Skin of body (tissue), 2 donors: ENCODE results near the gene SNX3. TPM values are rescaled to one million over a fixed set of nuclear protein-coding genes. Genes with fewer than 3 reads are reported as not detected.

ENCODE experiments used
- DNase-seq: peaks from one replicate; lab custom pipeline; 2025; lab: John Stamatoyannopoulos, UW
- total RNA-seq: library from RNA; depleted of rRNA; stranded (reverse); fragments of >200 nt; gene quantifications from one replicate; pipeline ENCODE4 v1.2.3, GENCODE V29; 2014

Gene SNX3
- total RNA-seq, 1 donor from 2014 or later, result 166 TPM

GRCh38 chr6:108203189-108204112 is 57.4 kb downstream of the SNX3 start:
- no peak for DNase-seq

DNA sequence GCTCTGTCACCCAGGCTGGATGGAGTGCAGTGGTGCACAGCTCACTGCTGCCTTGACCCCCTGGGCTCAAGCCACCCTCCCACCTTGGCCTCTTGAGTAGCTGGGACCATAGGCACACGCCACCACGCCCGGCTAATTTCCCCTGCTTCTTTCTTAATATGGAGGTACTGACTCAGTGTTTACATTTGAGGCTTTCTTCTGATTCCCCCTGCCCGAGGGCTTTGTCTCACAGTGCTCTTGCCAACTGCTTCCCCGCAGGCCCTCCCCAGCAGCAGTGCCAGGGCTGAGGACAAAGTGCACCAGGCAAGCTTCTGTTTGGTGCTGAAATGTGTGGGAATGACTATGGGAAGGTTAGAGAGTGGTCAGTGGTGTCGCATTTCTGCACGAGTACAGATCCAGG is 60.2 kb downstream of the SNX3 start:
- DNase-seq, result no peak

DNA sequence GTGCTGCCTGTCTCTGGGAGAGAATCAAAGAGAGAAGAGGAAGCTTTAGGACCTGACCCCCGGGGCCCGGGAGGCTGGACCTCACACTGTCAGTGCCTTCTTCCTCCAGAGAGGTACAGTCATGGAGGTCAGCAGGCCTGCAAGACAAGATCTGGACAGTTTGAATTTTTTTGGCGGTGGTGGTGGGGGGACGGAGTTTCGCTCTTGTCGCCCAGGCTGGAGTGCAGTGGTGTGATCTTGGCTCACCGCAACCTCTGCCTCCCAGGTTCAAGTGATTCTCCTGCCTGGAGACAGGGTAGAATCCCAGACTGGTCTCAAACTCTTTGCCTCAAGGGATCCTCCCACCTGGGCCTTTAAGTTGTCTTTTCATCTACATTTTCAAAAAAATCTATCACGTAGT is 60.7 kb downstream of the SNX3 start:
- no peak for DNase-seq

- DNase-seq, result no peak
These were observed 61.9 kb downstream of the SNX3 start for GRCh38 chr6:108198761-108199498.

DNA sequence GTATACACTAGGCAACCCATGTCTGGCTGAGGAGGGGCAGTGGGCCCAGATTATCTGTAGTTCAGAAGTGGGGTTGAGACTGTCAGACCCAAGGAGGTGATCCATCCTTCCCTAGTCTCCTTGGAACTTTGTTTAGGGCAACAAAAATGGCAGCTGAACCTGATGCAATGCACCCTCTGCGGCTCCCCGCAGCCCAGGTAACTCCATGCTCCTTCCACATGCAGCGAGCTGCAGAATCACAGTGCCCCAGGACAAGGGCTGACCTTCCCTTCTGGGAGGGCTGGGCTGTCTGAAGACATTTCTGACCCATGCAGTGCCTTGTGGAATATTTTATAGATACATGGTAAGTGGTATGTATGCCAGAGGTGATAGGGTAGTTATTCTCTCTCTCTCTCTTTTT is 65.6 kb downstream of the SNX3 start:
- no peak for DNase-seq

DNA sequence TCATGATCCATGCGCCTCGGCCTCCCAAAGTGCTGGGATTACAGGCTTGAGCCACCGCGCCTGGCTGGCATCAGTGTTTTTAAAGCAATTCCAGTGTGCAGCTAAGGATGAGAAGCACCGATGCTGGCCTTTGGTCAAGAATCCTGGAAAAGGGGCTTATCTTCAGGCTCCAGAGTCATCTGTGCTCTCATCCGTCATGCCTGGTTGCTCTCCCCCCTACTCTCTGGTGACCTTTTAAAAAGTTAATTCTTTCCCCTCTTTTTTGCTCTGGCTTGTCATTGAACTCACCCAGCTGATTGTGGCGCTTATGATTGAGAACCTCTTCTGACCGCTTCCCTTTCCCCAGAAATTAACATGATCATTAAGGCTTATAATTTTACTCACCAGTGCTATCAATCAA is 66.3 kb downstream of the SNX3 start:
- no peak for DNase-seq

DNA sequence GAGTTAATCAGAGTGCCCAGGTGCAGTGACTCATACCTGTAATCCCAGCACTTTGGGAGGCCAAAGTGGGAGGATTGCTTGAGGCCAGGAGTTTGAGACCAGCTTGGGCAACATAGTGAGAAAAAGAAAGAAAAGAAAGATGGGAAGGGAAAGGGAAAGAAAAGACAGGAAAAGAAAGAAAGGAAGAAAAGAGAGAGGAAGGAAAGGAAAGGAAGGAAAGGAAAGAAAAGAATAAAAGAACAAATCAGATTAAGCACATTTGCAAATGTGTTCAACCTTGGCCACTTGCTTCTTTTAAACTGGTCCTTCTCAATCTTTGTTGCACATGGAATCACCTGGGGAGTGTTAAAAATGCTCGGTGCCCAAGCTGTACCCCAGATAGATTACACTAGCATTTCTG is 67.0 kb downstream of the SNX3 start:
- DNase-seq, result no peak

DNA sequence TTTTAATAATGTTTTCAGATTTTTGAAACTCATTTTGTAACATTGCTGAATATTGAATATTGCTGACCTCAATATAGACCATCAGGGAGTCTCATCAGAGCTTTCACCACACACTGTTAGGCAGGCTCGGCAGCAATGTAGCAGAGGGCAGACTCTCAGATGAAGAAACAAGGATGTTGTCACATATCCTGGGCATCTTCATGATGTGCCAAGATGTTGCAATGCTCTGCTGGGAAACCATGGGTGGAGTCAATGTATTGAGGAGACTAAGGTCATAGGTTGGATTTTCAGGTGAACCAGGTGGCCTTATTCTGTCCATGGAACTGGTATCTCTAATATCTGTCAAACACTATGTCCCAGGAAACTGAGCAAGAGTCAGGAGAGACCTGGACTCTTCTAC is 67.7 kb downstream of the SNX3 start:
- no peak for DNase-seq

GRCh38 chr6:108187519-108187918 is 73.3 kb downstream of the SNX3 start:
- DNase-seq, result no peak

DNA sequence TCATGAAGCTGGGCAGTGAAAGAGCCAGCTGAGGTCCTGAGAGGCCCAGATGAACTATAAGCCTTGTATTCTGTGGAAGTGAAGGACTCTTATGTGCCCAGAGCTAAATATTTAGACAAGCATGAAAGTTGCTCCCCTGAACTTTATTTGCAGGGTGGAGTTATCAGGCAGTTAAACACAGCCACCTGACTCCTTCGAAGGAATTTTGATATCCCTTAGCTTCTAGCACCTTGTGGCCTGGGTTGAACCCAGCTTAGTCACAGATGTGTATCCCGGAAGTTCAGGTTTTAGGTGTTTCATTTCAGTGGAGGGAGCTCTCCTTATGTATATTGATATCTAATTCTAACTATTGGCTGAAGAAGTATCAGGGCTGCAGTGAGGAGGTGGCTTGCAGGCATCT is 74.6 kb downstream of the SNX3 start:
- DNase-seq, result no peak

GRCh38 chr6:108180776-108181175 is 80.1 kb downstream of the SNX3 start:
- no peak for DNase-seq

DNA sequence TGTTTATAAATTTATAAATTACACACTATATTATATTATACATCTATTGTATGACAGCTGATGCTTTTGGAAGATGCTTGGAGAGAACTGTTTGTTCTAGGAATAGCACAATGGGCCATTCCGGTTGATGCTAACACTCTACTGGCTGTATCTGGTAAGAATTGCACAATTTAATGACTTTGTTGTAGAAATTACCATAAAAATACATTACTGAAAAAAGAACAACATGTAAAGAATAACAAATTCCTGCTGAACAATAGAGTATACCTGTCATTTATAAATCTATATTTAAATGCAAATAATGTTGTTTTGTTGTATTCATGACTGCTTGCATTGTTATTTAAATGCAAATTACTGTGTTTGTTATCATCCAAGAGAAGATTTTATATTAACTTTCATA is 80.6 kb downstream of the SNX3 start:
- DNase-seq, result no peak

- no peak for DNase-seq
These were observed 81.1 kb downstream of the SNX3 start for GRCh38 chr6:108179741-108180140.

GRCh38 chr6:108176281-108177089 is 84.4 kb downstream of the SNX3 start:
- DNase-seq, result no peak

DNA sequence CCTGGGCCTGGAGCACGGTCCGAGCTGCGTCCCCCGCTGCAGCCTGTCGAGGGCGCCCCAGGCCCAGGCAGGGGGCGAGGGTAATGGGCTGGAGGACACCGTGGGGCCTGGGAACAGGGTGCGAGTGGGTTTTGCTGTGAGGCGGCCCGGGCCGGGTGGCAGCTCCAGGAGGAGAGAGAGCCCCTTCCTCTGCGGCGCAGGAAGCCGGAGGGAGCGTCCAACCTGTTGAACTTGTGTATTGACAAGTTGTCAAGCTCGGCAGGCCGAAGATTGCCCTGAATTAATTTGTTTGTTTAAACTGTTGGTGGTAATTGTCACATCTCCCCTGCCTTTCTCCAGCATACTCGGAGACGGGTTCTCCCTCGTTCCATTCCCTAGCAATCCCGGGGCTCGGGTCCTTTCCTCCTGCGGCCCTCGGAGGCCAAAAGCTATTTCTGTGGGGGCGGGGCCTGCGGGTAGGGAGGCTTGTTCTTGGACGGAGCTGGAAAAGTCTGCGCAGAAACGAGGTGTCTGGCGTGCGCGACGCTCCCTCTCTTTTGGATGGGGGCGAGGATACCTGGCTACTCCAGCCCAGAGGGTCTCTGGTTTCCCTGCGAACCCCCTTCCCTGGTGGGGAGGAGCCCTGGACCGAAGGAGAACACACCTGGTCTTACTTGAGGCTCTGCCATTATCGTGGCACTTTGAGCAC is 85.1 kb downstream of the SNX3 start:
- DNase-seq, result no peak

DNA sequence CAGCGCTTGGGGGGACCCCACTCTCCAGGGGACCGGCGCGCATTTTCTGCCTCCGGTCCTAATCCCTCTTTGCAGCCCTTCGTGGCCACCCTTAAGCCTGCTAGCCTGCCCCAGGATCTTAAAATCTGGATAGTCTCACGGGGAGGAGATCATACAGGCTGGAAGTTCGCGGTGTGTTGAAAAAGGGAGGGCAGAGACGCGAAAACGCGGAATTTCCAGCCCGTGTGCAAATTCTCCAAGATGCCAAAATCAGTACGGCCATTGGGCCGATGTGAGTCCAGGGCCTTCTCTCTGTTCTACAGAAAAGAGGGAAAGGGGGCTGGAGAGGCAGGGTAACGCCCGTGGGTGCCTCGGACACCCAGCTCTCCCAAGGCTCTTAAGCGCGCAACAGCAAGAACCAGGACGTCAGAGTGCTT is 85.7 kb downstream of the SNX3 start:
- DNase-seq, result no peak

DNA sequence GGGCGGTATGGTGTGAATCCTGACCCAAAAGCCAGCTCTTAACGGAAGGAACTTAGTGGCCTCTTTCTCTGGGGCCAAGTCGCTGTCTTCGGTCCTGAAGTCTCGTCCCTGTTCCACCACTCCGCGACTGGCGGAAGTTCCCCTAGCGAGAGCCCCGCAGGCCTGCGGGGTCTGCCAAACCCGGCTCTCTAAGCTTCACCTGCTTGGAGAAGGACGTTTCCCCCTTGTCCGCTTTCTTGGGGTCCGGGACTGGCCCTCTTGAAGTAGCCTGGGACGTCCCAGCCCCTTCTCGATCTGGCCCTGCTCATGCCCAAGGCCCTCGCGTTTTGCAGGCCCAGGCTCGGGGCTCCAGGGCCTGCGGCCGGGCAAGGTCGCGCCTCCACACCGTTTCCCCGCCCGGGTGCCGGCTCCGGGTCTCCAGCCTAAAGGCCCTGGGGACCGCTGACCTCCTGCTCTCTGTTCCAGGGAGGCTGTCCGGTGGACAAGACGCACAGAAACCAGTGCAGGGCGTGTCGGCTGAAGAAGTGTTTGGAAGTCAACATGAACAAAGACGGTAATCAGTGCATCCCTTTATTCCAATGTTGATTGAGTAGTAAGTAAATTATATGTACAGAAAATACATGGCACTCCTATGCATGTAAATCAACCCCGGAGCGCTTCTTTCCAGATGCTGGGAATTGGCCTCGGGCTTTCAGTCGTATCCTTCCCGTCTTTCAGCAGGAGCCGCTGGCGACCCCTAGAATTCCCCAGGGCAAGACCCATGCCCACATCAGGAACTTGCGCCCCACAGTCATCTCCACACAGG is 86.3 kb downstream of the SNX3 start:
- DNase-seq, result no peak

- no peak for DNase-seq
These were observed 88.8 kb downstream of the SNX3 start for GRCh38 chr6:108171918-108172516.

GRCh38 chr6:108171291-108171917 is 89.4 kb downstream of the SNX3 start:
- no peak for DNase-seq
